Progenitor cell of endocrine pancreas (in vitro differentiated cells): ENCODE data around the gene PHF10. TPM values are rescaled to one million over a fixed set of nuclear protein-coding genes. Genes with fewer than 3 reads are reported as not detected.

Experiments used
- DNase-seq: peaks from one replicate; pipeline ENCODE4 v3.0.0; 2021; ENCODE audit warnings: low spot score; ENCODE audit not compliant: unreplicated experiment
- H3K27ac Mint-ChIP-seq: 2 replicates; pipeline ENCODE4 v1.8.0; 2021; ENCODE audit warnings: mild to moderate bottlenecking, moderate library complexity, mixed read lengths
- H3K27me3 Mint-ChIP-seq: 2 replicates; pipeline ENCODE4 v1.8.0; 2021; ENCODE audit warnings: mixed read lengths
- H3K36me3 Mint-ChIP-seq: 2 replicates; pipeline ENCODE4 v1.8.0; 2022; ENCODE audit warnings: mixed read lengths; ENCODE audit not compliant: insufficient read depth
- H3K4me1 Mint-ChIP-seq: 2 replicates; pipeline ENCODE4 v1.8.0; 2021; ENCODE audit warnings: low read depth, mixed read lengths
- H3K4me3 Mint-ChIP-seq: 2 replicates; pipeline ENCODE4 v1.8.0; 2021; ENCODE audit warnings: low read depth, mild to moderate bottlenecking, moderate library complexity, mixed read lengths
- H3K9me3 Mint-ChIP-seq: 2 replicates; pipeline ENCODE4 v1.8.0; 2021; ENCODE audit warnings: low read depth, mixed read lengths
- CTCF ChIP-seq: fragments of 200-600 bp; sonication (generic); IDR thresholded peaks from one replicate; pipeline ENCODE4 v1.5.0; 2021; ENCODE audit warnings: antibody characterized with exemption, mild to moderate bottlenecking; ENCODE audit not compliant: unreplicated experiment
- total RNA-seq: library from RNA; stranded (reverse); gene quantifications from 2 replicates; pipeline ENCODE4 v1.2.1, GENCODE V29; 2021

The PHF10 gene
- total RNA-seq, 1 donor from 2014 or later: 105 TPM

- no peak for TF ChIP-seq CTCF
- DNase-seq: no peak
- Mint-ChIP-seq H3K4me3 (no peak overlapping the region), H3K9me3 (no peaks in the 10 kb centered on the region), H3K27me3 (no peaks in the 10 kb centered on the region), H3K27ac (no peak overlapping the region), H3K4me1 (no peaks in the 10 kb centered on the region), H3K36me3 (peaks cover 23% of the 10 kb centered on the region)
Observed at GRCh38 chr6:169661391-169661756, 62.9 kb downstream of the PHF10 start.

- H3K4me3 Mint-ChIP-seq: no peak overlapping the region
- no peaks in the 10 kb centered on the region for H3K4me1 Mint-ChIP-seq
- no peak for TF ChIP-seq CTCF
- H3K36me3 Mint-ChIP-seq: peaks cover 24% of the 10 kb centered on the region
- H3K27ac Mint-ChIP-seq: no peak overlapping the region
- H3K27me3 Mint-ChIP-seq: no peaks in the 10 kb centered on the region
- H3K9me3 Mint-ChIP-seq: no peaks in the 10 kb centered on the region
- DNase-seq: no peak
Observed at GRCh38 chr6:169660751-169661390, 63.4 kb downstream of the PHF10 start.

- no peak for TF ChIP-seq CTCF
- H3K36me3 Mint-ChIP-seq: peaks cover 28% of the 10 kb centered on the region
Observed at GRCh38 chr6:169659820-169660610, 64.3 kb downstream of the PHF10 start.

GRCh38 chr6:169657284-169657610 is 67.1 kb downstream of the PHF10 start:
- H3K27me3 Mint-ChIP-seq: no peaks in the 10 kb centered on the region
- no peak overlapping the region for H3K4me3 Mint-ChIP-seq
- H3K4me1 Mint-ChIP-seq: peaks cover 4% of the 10 kb centered on the region
- DNase-seq: no peak
- peaks cover 23% of the 10 kb centered on the region for H3K36me3 Mint-ChIP-seq
- no peak for TF ChIP-seq CTCF
- no peak overlapping the region for H3K27ac Mint-ChIP-seq
- no peaks in the 10 kb centered on the region for H3K9me3 Mint-ChIP-seq

More at GRCh38 chr6:169659820-169660610, 64.3 kb downstream of the PHF10 start:
- DNase-seq: no peak
- Mint-ChIP-seq H3K27me3 (no peaks in the 10 kb centered on the region), H3K27ac (no peak overlapping the region), H3K9me3 (no peaks in the 10 kb centered on the region), H3K4me1 (peaks cover 3% of the 10 kb centered on the region), H3K4me3 (no peak overlapping the region)

GRCh38 chr6:169656546-169657283 is 67.6 kb downstream of the PHF10 start:
- Mint-ChIP-seq H3K36me3 (peaks cover 25% of the 10 kb centered on the region), H3K4me1 (peaks cover 4% of the 10 kb centered on the region), H3K9me3 (no peaks in the 10 kb centered on the region), H3K4me3 (no peak overlapping the region), H3K27me3 (no peaks in the 10 kb centered on the region), H3K27ac (no peak overlapping the region)
- no peak for TF ChIP-seq CTCF
- no peak for DNase-seq
